Raji (cell line): ENCODE results near the gene CRABP1.

ENCODE experiments used
- POLR2A ChIP-seq: IDR thresholded peaks from 2 replicates; pipeline ENCODE4 v1.6.1; 2011; ENCODE audit warnings: low read depth, low read length, control low read depth; ENCODE audit not compliant: insufficient read depth

Gene CRABP1

DNA sequence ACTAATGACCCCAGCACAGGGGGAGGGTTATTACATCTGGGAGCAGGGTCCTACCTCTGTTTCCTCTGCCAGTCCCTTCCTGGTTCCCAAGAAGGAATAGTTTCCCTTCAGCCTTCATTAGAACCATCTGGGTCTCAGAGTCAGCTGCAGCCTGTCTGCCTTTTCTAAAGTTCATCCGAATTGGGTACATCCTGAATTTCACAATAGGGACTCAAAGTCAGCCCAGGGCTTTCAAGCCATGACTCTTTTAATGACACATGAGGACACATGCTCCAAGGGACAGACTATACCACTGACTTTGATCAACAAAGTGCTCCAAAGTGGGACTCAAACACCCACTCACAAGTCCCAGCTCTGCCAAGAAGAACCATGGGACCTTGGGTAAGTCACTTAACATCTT is 12.7 kb upstream of the CRABP1 start:
- TF ChIP-seq POLR2A = no peak

DNA sequence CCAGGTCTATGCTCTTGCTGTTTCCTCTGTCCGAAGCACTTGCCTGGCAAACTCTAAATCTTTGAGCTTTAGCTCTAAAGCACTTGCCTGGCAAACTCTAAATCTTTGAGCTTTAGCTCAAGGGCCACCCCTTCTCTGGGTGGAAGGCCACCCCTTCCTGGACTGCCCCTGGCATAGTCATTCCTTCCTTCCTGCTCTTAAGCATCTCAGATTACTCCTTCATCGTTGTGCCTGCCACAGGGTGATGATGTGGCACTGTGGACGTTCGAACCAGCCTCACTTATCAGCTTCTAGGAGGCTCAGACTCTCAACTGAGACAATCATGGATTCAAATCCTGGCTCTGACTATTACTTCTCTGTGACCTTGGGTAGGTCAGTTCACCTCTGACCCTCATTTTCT is 10.5 kb upstream of the CRABP1 start:
- TF ChIP-seq POLR2A = no peak

- TF ChIP-seq POLR2A = no peak
Observed at GRCh38 chr15:78334845-78335244, 5.3 kb upstream of the CRABP1 start.

- TF ChIP-seq POLR2A = no peak
Observed at GRCh38 chr15:78335985-78336384, 4.2 kb upstream of the CRABP1 start.

GRCh38 chr15:78338781-78339180 is 1.4 kb upstream of the CRABP1 start:
- TF ChIP-seq POLR2A = no peak

GRCh38 chr15:78339559-78339958 is 594 bp upstream of the CRABP1 start:
- no peak for TF ChIP-seq POLR2A

GRCh38 chr15:78341057-78341987 is 1.2 kb downstream of the CRABP1 start:
- TF ChIP-seq POLR2A = no peak

DNA sequence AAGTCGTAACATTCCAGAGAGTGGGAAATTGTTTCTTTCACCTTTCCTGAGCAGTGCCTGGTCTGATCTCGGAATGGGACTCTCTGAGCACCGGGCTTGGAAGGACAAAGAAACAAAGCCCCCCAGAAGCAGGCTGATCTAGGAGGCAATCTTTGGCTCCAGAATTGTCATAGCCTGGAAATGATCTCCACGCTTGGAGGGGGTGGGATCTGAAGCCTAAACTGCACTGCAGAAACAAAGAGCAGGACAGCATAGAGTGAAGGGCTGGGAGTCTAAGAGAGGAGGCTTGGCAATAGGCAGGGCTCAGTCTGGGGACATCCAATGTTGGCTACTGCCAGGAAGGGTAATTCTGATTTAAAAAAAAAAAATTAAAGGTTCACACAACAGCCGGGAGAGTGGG is 1.9 kb downstream of the CRABP1 start:
- no peak for TF ChIP-seq POLR2A

GRCh38 chr15:78343276-78344060 is 3.3 kb downstream of the CRABP1 start:
- TF ChIP-seq POLR2A = no peak

DNA sequence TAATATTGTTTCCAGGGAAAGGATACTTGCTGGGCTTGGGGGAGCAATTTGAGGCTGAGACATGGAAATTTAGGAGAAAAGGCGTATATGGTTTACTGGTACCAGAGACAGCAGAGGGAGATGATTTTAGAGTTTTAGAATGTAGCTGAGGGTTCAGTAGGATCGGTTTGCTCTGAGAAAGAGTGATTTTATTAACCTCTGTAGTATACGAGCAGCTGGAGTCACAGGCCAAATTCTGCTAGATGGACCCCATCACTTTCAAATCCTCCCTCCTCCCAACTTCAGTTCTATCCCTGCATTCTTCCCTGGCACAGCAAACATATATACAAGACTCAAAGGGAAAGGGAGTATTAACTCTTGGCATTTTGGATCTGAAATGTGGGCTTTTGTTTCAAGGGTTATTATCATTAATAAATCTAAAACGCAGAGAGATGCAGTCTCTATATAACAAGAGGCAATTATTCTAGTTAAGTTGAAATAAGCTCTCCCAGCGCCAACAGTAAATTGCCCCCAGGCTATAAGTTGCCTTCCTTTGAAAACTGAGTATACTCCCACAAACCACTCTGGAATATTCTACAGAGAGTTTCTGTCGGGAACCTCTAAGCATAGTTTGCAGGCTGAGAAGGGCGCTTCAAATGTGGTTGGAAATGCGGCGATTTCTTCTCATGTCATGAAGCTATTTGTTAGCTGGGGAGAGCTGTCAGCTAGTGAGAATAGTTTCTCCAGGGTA is 5.4 kb downstream of the CRABP1 start:
- no peak for TF ChIP-seq POLR2A

DNA sequence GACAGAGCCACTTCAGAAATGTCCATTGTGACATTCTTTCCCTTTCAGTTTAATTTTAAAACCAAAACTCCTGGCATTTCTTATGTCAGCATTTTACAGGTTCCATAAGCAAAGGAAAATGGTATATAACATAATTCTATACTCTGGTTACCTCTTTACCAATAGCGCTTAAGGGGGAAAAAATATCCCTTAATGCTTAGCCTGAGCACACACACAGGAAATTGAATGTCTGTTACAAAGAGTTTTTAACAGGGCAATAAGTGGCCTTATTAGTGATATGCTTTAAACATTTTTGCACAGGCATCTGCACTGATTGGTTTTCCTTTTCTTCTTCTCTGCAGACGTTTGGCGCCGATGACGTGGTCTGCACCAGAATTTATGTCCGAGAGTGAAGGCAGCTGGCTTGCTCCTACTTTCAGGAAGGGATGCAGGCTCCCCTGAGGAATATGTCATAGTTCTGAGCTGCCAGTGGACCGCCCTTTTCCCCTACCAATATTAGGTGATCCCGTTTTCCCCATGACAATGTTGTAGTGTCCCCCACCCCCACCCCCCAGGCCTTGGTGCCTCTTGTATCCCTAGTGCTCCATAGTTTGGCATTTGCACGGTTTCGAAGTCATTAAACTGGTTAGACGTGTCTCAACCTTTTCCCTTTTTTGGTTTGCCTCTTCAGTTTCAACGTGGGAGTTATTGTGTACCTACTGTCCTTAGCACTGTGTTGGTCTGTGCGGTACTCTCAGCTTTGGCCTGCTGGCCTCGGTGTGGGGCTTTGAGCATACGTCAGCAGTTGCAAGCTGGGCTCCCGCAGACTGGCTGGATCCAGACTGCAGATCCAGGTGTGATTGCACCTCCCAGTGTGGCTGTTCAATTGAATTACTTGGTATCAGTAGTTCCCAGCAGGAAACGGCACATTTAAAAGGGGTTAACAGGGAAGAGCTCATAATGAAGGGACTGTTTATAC is 7.7 kb downstream of the CRABP1 start:
- TF ChIP-seq POLR2A = no peak

DNA sequence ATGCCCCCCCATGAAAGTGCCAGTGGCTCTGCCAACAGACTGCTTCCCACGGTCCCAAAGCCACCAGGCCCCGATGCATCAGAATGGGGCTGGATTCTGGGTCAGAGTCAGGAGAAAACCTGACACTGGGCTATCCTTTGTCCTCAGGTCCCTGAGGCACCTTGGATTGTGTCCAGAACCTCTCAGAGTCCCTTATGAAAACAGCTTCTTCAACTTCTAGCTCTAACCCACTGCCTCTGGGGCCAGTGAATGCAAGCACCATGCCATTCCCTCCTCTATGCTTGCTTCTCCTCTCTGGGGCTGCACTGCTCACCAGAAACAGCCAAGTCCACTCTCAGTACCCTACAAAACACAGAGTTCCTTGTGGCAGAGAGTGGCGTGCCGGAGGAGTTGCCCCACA is 9.9 kb downstream of the CRABP1 start:
- no peak for TF ChIP-seq POLR2A

DNA sequence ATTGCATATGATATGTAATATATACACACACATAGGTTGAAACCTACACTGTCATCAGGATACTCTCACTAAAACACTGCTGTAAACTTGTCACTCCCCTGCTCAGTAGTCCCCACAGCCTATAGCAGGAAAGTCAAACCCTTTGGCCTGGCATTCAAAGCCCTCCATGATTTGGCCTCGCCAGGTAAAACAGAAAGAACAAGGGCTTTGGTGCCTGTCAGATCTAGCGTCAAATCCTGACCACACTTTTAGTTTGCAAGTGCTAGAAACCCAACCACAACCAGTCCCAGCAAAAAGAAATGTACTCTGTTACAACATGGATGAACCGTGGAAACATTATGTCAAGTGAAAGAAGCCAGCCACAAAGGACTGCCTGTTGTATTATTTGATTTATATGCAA is 11.4 kb downstream of the CRABP1 start:
- no peak for TF ChIP-seq POLR2A

DNA sequence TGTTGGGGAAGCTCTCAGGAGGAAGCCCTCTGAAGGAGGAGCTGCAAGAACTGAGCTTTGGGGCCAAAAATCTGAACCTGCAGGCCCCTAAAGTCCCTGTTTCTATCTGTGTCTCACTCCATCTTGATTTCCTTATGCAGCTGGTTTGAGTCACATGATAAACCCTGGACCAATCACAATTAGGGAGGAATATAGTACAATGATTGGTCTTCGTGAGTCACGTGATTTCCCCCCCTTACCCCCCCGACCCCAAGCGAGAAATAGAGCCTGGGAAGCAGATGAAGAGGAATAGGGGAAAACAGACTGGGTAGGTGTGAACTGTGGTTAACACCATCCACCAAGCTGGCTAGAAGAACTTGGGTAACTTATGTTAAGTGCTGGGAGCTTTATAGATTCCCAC is 12.9 kb downstream of the CRABP1 start:
- TF ChIP-seq POLR2A = no peak
